ENCODE data around the gene CRABP1. TPM values are rescaled to one million over a fixed set of nuclear protein-coding genes. Genes with fewer than 3 reads are reported as not detected.

Gene CRABP1
- total RNA-seq, 2 experiments from 2014 or later, result not detected

DNA sequence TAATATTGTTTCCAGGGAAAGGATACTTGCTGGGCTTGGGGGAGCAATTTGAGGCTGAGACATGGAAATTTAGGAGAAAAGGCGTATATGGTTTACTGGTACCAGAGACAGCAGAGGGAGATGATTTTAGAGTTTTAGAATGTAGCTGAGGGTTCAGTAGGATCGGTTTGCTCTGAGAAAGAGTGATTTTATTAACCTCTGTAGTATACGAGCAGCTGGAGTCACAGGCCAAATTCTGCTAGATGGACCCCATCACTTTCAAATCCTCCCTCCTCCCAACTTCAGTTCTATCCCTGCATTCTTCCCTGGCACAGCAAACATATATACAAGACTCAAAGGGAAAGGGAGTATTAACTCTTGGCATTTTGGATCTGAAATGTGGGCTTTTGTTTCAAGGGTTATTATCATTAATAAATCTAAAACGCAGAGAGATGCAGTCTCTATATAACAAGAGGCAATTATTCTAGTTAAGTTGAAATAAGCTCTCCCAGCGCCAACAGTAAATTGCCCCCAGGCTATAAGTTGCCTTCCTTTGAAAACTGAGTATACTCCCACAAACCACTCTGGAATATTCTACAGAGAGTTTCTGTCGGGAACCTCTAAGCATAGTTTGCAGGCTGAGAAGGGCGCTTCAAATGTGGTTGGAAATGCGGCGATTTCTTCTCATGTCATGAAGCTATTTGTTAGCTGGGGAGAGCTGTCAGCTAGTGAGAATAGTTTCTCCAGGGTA lies 5.4 kb downstream of the CRABP1 start:
- Histone ChIP-seq H4K20me1 (ENCODE audit: insufficient read depth, low read length) (no peaks in the 10 kb centered on the region), H3K79me2 (ENCODE audit: insufficient read depth, low read depth, low read length) (no peaks in the 10 kb centered on the region), H3K27ac (ENCODE audit: low read depth, low read length, poor library complexity, severe bottlenecking) (no peak overlapping the region), H3K9me2 (ENCODE audit: insufficient read depth, low read length) (no peaks in the 10 kb centered on the region), H2AFZ (ENCODE audit: low read length) (no peak overlapping the region), H3K9me3 (ENCODE audit: low read length) (no peaks in the 10 kb centered on the region), H3K4me1 (ENCODE audit: insufficient read depth, low read length, poor library complexity, severe bottlenecking) (peaks cover 12% of the 10 kb centered on the region), H3K4me2 (ENCODE audit: low read length) (no peak overlapping the region), H3K36me3 (ENCODE audit: insufficient read depth, low read length) (no peaks in the 10 kb centered on the region), H3K4me3 (ENCODE audit: low read depth, low read length, poor library complexity, severe bottlenecking) (no peak overlapping the region)
- ChIA-PET CTCF (ENCODE audit: unreplicated experiment) (no interaction called here), POLR2A (interaction anchor here (0.7 kb wide), 1 partner anchor 93 kb away, joined by 3 read pairs; no protein-coding TSS in a partner anchor)
- BruUV-seq (replicated peaks), result no TSS peak
- no peak for DNase-seq (ENCODE audit: low spot score)
- no peak for TF ChIP-seq EZH2phosphoT487 (IDR thresholded peaks at IDR 0.05; ENCODE audit: borderline replicate concordance, low read depth, low read length)
- TF ChIP-seq, protein P1, sequence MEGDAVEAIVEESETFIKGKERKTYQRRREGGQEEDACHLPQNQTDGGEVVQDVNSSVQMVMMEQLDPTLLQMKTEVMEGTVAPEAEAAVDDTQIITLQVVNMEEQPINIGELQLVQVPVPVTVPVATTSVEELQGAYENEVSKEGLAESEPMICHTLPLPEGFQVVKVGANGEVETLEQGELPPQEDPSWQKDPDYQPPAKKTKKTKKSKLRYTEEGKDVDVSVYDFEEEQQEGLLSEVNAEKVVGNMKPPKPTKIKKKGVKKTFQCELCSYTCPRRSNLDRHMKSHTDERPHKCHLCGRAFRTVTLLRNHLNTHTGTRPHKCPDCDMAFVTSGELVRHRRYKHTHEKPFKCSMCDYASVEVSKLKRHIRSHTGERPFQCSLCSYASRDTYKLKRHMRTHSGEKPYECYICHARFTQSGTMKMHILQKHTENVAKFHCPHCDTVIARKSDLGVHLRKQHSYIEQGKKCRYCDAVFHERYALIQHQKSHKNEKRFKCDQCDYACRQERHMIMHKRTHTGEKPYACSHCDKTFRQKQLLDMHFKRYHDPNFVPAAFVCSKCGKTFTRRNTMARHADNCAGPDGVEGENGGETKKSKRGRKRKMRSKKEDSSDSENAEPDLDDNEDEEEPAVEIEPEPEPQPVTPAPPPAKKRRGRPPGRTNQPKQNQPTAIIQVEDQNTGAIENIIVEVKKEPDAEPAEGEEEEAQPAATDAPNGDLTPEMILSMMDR (conservative IDR thresholded peaks at IDR 0.05; ENCODE audit: low read length), result no peak
- intact Hi-C loops (cut with micrococcal nuclease; ENCODE audit: unreplicated experiment), result no loop called here

GRCh38 chr15:78347586-78348543 lies 7.7 kb downstream of the CRABP1 start:
- no peaks in the 10 kb centered on the region for H3K9me3 ChIP-seq (ENCODE audit: low read length)
- TF ChIP-seq, protein P1 (conservative IDR thresholded peaks at IDR 0.05; ENCODE audit: low read length), result no peak
- TF ChIP-seq EZH2phosphoT487 (IDR thresholded peaks at IDR 0.05; ENCODE audit: borderline replicate concordance, low read depth, low read length), result no peak
- H3K9me2 ChIP-seq (ENCODE audit: insufficient read depth, low read length), result no peaks in the 10 kb centered on the region
- no peaks in the 10 kb centered on the region for H4K20me1 ChIP-seq (ENCODE audit: insufficient read depth, low read length)
- no peak overlapping the region for H3K4me2 ChIP-seq (ENCODE audit: low read length)
- DNase-seq (ENCODE audit: low spot score), result no peak
- no peak overlapping the region for H3K4me3 ChIP-seq (ENCODE audit: low read depth, low read length, poor library complexity, severe bottlenecking)
- no peak overlapping the region for H3K27ac ChIP-seq (ENCODE audit: low read depth, low read length, poor library complexity, severe bottlenecking)
- POLR2A ChIA-PET, result interaction anchor here (0.6 kb wide), 1 partner anchor 183 kb away, joined by 3 read pairs; no protein-coding TSS in a partner anchor
- intact Hi-C loops (cut with micrococcal nuclease; ENCODE audit: unreplicated experiment), result no loop called here
- H3K36me3 ChIP-seq (ENCODE audit: insufficient read depth, low read length), result no peaks in the 10 kb centered on the region
- CTCF ChIA-PET (ENCODE audit: unreplicated experiment), result no interaction called here
- no peaks in the 10 kb centered on the region for H3K79me2 ChIP-seq (ENCODE audit: insufficient read depth, low read depth, low read length)
- no TSS peak for BruUV-seq (replicated peaks)
- peaks cover 12% of the 10 kb centered on the region for H3K4me1 ChIP-seq (ENCODE audit: insufficient read depth, low read length, poor library complexity, severe bottlenecking)
- no peak overlapping the region for H2AFZ ChIP-seq (ENCODE audit: low read length)

Measured in OCI-LY7 (cell line).